Progenitor cell of endocrine pancreas (in vitro differentiated cells): ENCODE data around the gene CACNA1B. TPM values are rescaled to one million over a fixed set of nuclear protein-coding genes. Genes with fewer than 3 reads are reported as not detected.
"Not testable (repeated sequence)": the region's sequence is repeated elsewhere in the genome, so short reads cannot be mapped to it uniquely, and the experiment has no call there.

ENCODE experiments used
- DNase-seq: peaks from one replicate; pipeline ENCODE4 v3.0.0; 2021; ENCODE audit warnings: low spot score; ENCODE audit not compliant: unreplicated experiment
- H3K27ac Mint-ChIP-seq: 2 replicates; pipeline ENCODE4 v1.8.0; 2021; ENCODE audit warnings: mild to moderate bottlenecking, moderate library complexity, mixed read lengths
- H3K27me3 Mint-ChIP-seq: 2 replicates; pipeline ENCODE4 v1.8.0; 2021; ENCODE audit warnings: mixed read lengths
- H3K36me3 Mint-ChIP-seq: 2 replicates; pipeline ENCODE4 v1.8.0; 2022; ENCODE audit warnings: mixed read lengths; ENCODE audit not compliant: insufficient read depth
- H3K4me1 Mint-ChIP-seq: 2 replicates; pipeline ENCODE4 v1.8.0; 2021; ENCODE audit warnings: low read depth, mixed read lengths
- H3K4me3 Mint-ChIP-seq: 2 replicates; pipeline ENCODE4 v1.8.0; 2021; ENCODE audit warnings: low read depth, mild to moderate bottlenecking, moderate library complexity, mixed read lengths
- H3K9me3 Mint-ChIP-seq: 2 replicates; pipeline ENCODE4 v1.8.0; 2021; ENCODE audit warnings: low read depth, mixed read lengths
- CTCF ChIP-seq: fragments of 200-600 bp; sonication (generic); IDR thresholded peaks from one replicate; pipeline ENCODE4 v1.5.0; 2021; ENCODE audit warnings: antibody characterized with exemption, mild to moderate bottlenecking; ENCODE audit not compliant: unreplicated experiment
- total RNA-seq: library from RNA; stranded (reverse); gene quantifications from 2 replicates; pipeline ENCODE4 v1.2.1, GENCODE V29; 2021

The CACNA1B gene
- total RNA-seq, 1 donor from 2014 or later, result 2.4 TPM

- Mint-ChIP-seq H3K4me1 (no peaks in the 10 kb centered on the region), H3K27me3 (no peaks in the 10 kb centered on the region), H3K36me3 (no peaks in the 10 kb centered on the region), H3K27ac (no peak overlapping the region), H3K4me3 (no peak overlapping the region), H3K9me3 (peaks cover 13% of the 10 kb centered on the region)
- TF ChIP-seq CTCF, result no peak
- no peak for DNase-seq
These were observed 235.4 kb downstream of the CACNA1B start for GRCh38 chr9:138112791-138113600.

GRCh38 chr9:138113701-138114325, 236.2 kb downstream of the CACNA1B start:
- not testable (repeated sequence) for H3K4me1 Mint-ChIP-seq, DNase-seq, H3K36me3 Mint-ChIP-seq, H3K4me3 Mint-ChIP-seq, H3K27me3 Mint-ChIP-seq, H3K27ac Mint-ChIP-seq
- H3K9me3 Mint-ChIP-seq, result peaks cover 13% of the 10 kb centered on the region

GRCh38 chr9:138114501-138115245, 237.1 kb downstream of the CACNA1B start:
- no peak overlapping the region for H3K4me3 Mint-ChIP-seq
- TF ChIP-seq CTCF, result no peak
- H3K27ac Mint-ChIP-seq, result no peak overlapping the region
- DNase-seq, result no peak
- no peaks in the 10 kb centered on the region for H3K27me3 Mint-ChIP-seq
- no peaks in the 10 kb centered on the region for H3K4me1 Mint-ChIP-seq
- no peaks in the 10 kb centered on the region for H3K36me3 Mint-ChIP-seq
- peaks cover 13% of the 10 kb centered on the region for H3K9me3 Mint-ChIP-seq

GRCh38 chr9:138115506-138115905, 237.9 kb downstream of the CACNA1B start:
- no peaks in the 10 kb centered on the region for H3K36me3 Mint-ChIP-seq
- no peak overlapping the region for H3K4me3 Mint-ChIP-seq
- H3K4me1 Mint-ChIP-seq, result no peaks in the 10 kb centered on the region
- no peaks in the 10 kb centered on the region for H3K27me3 Mint-ChIP-seq
- H3K9me3 Mint-ChIP-seq, result peaks cover 13% of the 10 kb centered on the region
- no peak overlapping the region for H3K27ac Mint-ChIP-seq
- TF ChIP-seq CTCF, result no peak
- DNase-seq, result no peak

- no peaks in the 10 kb centered on the region for H3K36me3 Mint-ChIP-seq
- H3K4me3 Mint-ChIP-seq, result no peak overlapping the region
- no peak for TF ChIP-seq CTCF
- H3K27ac Mint-ChIP-seq, result no peak overlapping the region
- no peak for DNase-seq
- H3K4me1 Mint-ChIP-seq, result no peaks in the 10 kb centered on the region
- H3K9me3 Mint-ChIP-seq, result peaks cover 9% of the 10 kb centered on the region
- H3K27me3 Mint-ChIP-seq, result no peaks in the 10 kb centered on the region
These were observed 238.9 kb downstream of the CACNA1B start for GRCh38 chr9:138116521-138116920.
